ENCODE results near the gene SVOPL. TPM values are rescaled to one million over a fixed set of nuclear protein-coding genes. Genes with fewer than 3 reads are reported as not detected.

Gene SVOPL
- total and polyA plus RNA-seq, 2 experiments from 2014 or later = 0.95 to 1.1 TPM

DNA sequence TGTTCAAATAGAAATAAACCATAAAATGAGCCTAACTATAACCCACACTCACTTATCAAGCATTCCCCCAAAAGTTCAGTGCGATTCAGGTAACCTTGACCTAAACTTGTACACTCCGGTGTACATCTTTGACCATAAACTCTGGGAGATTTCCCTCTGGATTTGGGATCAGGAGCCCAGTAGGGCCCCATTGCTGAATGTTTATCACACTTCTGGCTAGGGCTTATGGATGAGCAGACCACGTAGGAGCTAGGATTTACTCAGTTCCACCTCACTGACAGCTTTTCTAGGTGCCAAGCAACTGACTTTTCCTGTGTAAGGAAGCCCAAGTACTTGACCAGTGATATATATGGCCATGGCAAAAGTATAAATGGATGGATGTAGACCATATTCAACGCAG is 113.7 kb downstream of the SVOPL start:
- no peak overlapping the region for H2AFZ ChIP-seq
- H4K20me1 ChIP-seq (ENCODE audit: insufficient read depth, poor library complexity, severe bottlenecking) = no peaks in the 10 kb centered on the region
- TF ChIP-seq EZH2 (IDR thresholded peaks at IDR 0.05; ENCODE audit: borderline replicate concordance) (no peak), EZH2phosphoT487 (IDR thresholded peaks at IDR 0.05; ENCODE audit: low read depth, severe bottlenecking, unreplicated experiment) (no peak)
- TF ChIP-seq, protein P1, sequence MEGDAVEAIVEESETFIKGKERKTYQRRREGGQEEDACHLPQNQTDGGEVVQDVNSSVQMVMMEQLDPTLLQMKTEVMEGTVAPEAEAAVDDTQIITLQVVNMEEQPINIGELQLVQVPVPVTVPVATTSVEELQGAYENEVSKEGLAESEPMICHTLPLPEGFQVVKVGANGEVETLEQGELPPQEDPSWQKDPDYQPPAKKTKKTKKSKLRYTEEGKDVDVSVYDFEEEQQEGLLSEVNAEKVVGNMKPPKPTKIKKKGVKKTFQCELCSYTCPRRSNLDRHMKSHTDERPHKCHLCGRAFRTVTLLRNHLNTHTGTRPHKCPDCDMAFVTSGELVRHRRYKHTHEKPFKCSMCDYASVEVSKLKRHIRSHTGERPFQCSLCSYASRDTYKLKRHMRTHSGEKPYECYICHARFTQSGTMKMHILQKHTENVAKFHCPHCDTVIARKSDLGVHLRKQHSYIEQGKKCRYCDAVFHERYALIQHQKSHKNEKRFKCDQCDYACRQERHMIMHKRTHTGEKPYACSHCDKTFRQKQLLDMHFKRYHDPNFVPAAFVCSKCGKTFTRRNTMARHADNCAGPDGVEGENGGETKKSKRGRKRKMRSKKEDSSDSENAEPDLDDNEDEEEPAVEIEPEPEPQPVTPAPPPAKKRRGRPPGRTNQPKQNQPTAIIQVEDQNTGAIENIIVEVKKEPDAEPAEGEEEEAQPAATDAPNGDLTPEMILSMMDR (IDR thresholded peaks at IDR 0.05; ENCODE audit: poor library complexity) = no peak
- no peaks in the 10 kb centered on the region for H3K4me1 ChIP-seq (ENCODE audit: insufficient read depth)
- WGBS (ENCODE audit: low lambda C conversion rate, missing lambda C conversion rate) = 90% methylated on average over 4 of the region's 4 CpGs
- H3K79me2 ChIP-seq = no peaks in the 10 kb centered on the region
- H3K27me3 ChIP-seq = no peaks in the 10 kb centered on the region
- no peak for DNase-seq (ENCODE audit: low spot score)
- no peaks in the 10 kb centered on the region for H3K9me3 ChIP-seq (ENCODE audit: low read depth)
- no peak overlapping the region for H3K4me2 ChIP-seq
- no peak overlapping the region for H3K27ac ChIP-seq
- H3K4me3 ChIP-seq = no peak overlapping the region
- H3K36me3 ChIP-seq (replicated peaks; ENCODE audit: insufficient read depth, low read depth) = no peaks in the 10 kb centered on the region
- H3K9me2 ChIP-seq (replicated peaks; ENCODE audit: insufficient read depth) = no peaks in the 10 kb centered on the region

DNA sequence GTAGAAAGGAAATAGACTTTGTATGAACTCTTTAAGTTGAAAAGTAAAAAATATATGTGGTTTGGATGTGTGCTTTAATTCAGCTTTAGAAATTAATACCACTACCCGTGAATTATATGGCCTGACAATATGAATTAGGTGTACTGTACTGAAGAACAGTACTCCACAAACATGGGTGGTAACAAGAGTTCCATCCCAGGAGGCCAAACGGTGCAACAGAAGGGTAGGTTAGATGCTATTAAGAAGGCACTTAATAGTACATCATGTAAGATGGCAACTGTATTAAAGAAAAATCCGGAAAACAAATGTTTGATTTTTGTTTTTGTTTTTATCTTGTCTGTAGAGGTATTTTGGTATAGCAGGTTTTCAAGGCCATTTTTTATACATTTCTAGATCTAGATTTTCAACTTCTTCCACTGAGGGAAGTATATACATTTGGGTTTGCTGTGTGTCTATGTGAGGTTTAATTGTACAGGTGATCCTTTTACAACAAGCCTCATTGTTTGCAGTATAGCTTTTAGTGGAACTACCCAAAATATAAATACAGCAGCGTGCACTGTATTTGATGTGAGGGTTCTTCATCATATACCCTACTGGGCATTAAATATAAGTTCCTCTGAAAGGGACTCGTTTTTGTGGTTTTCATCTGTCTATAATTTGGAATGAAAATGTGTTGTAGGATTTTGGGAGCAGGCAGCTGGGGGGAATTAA is 115.7 kb downstream of the SVOPL start:
- Histone ChIP-seq H3K9me2 (replicated peaks; ENCODE audit: insufficient read depth) (no peaks in the 10 kb centered on the region), H3K4me1 (ENCODE audit: insufficient read depth) (no peaks in the 10 kb centered on the region), H4K20me1 (ENCODE audit: insufficient read depth, poor library complexity, severe bottlenecking) (no peaks in the 10 kb centered on the region), H3K27me3 (no peaks in the 10 kb centered on the region), H3K79me2 (no peaks in the 10 kb centered on the region), H3K27ac (no peak overlapping the region), H2AFZ (no peak overlapping the region), H3K36me3 (replicated peaks; ENCODE audit: insufficient read depth, low read depth) (no peaks in the 10 kb centered on the region), H3K4me2 (no peak overlapping the region), H3K4me3 (no peak overlapping the region), H3K9me3 (ENCODE audit: low read depth) (no peaks in the 10 kb centered on the region)
- DNase-seq (ENCODE audit: low spot score) = no peak
- WGBS (ENCODE audit: low lambda C conversion rate, missing lambda C conversion rate) = 90% methylated on average over 5 of the region's 5 CpGs
- no peak for TF ChIP-seq EZH2 (IDR thresholded peaks at IDR 0.05; ENCODE audit: borderline replicate concordance)
- TF ChIP-seq, protein P1 (IDR thresholded peaks at IDR 0.05; ENCODE audit: poor library complexity) = no peak
- TF ChIP-seq EZH2phosphoT487 (IDR thresholded peaks at IDR 0.05; ENCODE audit: low read depth, severe bottlenecking, unreplicated experiment) = no peak

DNA sequence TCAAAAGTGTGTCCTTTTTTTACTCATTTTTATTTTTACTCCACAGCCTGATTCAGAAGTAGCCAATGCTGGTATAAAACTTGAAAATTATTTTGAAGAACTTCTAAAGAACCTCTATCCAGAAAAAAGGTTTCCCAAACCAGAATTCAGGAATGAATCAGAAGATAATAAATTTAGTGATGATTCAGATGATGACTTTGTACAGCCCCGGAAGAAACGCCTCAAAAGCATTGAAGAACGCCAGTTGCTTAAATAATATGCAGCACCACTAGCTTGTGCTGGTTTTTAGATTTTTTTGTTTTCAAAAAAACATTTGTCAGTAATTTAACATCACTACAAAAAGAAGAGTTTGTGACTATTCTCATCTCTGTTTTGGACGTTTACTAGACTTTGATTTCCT is 116.5 kb downstream of the SVOPL start:
- Histone ChIP-seq H3K27ac (no peak overlapping the region), H3K27me3 (no peaks in the 10 kb centered on the region), H2AFZ (no peak overlapping the region), H3K4me1 (ENCODE audit: insufficient read depth) (no peaks in the 10 kb centered on the region), H3K36me3 (replicated peaks; ENCODE audit: insufficient read depth, low read depth) (no peaks in the 10 kb centered on the region), H3K4me2 (no peak overlapping the region), H3K9me3 (ENCODE audit: low read depth) (no peaks in the 10 kb centered on the region), H3K4me3 (no peak overlapping the region), H4K20me1 (ENCODE audit: insufficient read depth, poor library complexity, severe bottlenecking) (no peaks in the 10 kb centered on the region), H3K79me2 (no peaks in the 10 kb centered on the region), H3K9me2 (replicated peaks; ENCODE audit: insufficient read depth) (no peaks in the 10 kb centered on the region)
- TF ChIP-seq, protein P1 (IDR thresholded peaks at IDR 0.05; ENCODE audit: poor library complexity) = no peak
- no peak for TF ChIP-seq EZH2phosphoT487 (IDR thresholded peaks at IDR 0.05; ENCODE audit: low read depth, severe bottlenecking, unreplicated experiment)
- TF ChIP-seq EZH2 (IDR thresholded peaks at IDR 0.05; ENCODE audit: borderline replicate concordance) = no peak
- DNase-seq (ENCODE audit: low spot score) = no peak
- WGBS (ENCODE audit: low lambda C conversion rate, missing lambda C conversion rate) = 87% methylated on average over 4 of the region's 4 CpGs

Data from hepatocyte (in vitro differentiated cells).